Measurements from ENCODE around the gene IPO13.

Gene IPO13

GRCh38 chr1:43997295-43997999, 50.7 kb downstream of the IPO13 start:
- H3K27ac Mint-ChIP-seq = no peak overlapping the region
- H3K9me3 Mint-ChIP-seq = no peaks in the 10 kb centered on the region
- no peak overlapping the region for H3K4me3 Mint-ChIP-seq
- H3K36me3 Mint-ChIP-seq (ENCODE audit: low read depth) = no peaks in the 10 kb centered on the region
- H3K4me1 Mint-ChIP-seq (ENCODE audit: low read depth) = peaks cover 6% of the 10 kb centered on the region
- intact Hi-C loops (cut with micrococcal nuclease) = no loop called here
- peaks cover 5% of the 10 kb centered on the region for H3K27me3 Mint-ChIP-seq

DNA sequence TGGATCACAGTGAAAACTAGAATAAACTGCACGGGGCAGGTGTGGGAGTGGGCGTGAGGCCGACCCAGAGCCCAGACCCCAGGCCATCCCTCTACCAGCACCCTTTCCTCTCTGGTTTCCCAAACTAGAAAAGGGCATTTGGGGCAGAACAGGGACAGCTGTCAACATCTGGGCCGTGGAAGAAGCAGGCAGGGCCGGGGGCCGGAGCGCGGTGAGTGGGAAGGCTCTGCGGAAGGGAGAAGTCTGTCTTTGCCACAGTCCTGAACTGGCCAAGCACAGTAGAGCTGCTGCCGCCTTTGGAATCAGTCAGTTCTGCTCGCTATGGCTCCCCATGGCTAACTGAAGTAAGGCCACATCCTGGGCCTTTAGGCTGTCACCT, 51.2 kb downstream of the IPO13 start:
- no peaks in the 10 kb centered on the region for H3K36me3 Mint-ChIP-seq (ENCODE audit: low read depth)
- H3K4me1 Mint-ChIP-seq (ENCODE audit: low read depth) = peaks cover under 1% of the 10 kb centered on the region
- H3K9me3 Mint-ChIP-seq = no peaks in the 10 kb centered on the region
- intact Hi-C loops (cut with micrococcal nuclease) = no loop called here
- H3K27ac Mint-ChIP-seq = no peak overlapping the region
- peaks cover 1% of the 10 kb centered on the region for H3K27me3 Mint-ChIP-seq
- no peak overlapping the region for H3K4me3 Mint-ChIP-seq

DNA sequence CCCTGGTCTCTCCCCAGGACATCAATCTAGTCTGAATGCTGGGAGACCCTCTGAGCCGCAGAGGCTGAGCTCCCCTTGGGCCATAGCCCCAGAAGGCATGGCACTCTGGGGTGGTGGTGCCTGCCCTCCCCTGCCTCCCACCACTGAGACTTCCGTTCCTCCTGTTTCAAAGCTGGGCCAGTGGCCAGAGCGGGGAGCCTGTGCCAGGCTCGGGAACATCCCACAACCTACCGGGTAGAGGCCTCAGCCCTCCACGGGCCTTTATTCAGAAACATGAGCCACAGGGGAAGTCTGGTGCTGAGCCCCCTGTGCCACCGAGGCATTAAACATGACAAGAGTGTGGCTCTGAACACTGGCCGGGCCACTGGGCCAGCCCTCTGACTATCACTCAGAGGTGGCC, 52.7 kb downstream of the IPO13 start:
- Mint-ChIP-seq H3K9me3 (no peaks in the 10 kb centered on the region), H3K4me1 (ENCODE audit: low read depth) (no peaks in the 10 kb centered on the region), H3K4me3 (no peak overlapping the region), H3K36me3 (ENCODE audit: low read depth) (no peaks in the 10 kb centered on the region), H3K27ac (no peak overlapping the region), H3K27me3 (peaks cover 1% of the 10 kb centered on the region)
- intact Hi-C loops (cut with micrococcal nuclease) = no loop called here

DNA sequence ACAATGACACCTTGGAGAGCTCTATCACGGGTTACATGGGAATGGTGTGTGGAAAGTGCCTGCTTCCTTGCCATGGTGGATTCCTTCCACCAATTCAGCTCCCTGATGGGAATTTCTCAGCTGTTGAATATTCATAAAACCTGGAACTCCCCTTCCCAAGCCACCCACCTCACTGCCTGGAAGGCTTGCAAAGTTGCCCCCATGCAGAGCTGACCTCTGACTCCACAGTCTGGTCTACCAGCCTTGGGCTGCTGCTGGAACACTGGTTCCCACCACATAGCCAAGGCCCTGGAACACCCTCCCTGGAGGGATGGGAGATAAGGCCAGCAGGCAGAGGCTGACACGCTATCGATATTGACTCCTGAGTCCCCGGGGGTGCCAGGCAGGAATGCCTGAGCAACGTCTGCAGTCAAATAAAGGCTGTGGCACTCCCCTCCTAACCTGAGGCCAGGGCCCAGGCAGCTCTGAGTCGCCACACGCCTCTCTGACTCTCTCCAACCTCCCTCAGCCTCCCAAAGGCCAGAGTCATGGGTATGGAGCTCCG, 53.4 kb downstream of the IPO13 start:
- no peaks in the 10 kb centered on the region for H3K36me3 Mint-ChIP-seq (ENCODE audit: low read depth)
- no peak overlapping the region for H3K27ac Mint-ChIP-seq

GRCh38 chr1:44002165-44002564, 55.4 kb downstream of the IPO13 start:
- Mint-ChIP-seq H3K9me3 (no peaks in the 10 kb centered on the region), H3K27me3 (peaks cover 3% of the 10 kb centered on the region), H3K27ac (no peak overlapping the region), H3K4me1 (ENCODE audit: low read depth) (no peaks in the 10 kb centered on the region), H3K36me3 (ENCODE audit: low read depth) (no peaks in the 10 kb centered on the region), H3K4me3 (no peak overlapping the region)
- intact Hi-C loops (cut with micrococcal nuclease) = no loop called here

More for the DNA sequence above, 53.4 kb downstream of the IPO13 start:
- H3K9me3 Mint-ChIP-seq = no peaks in the 10 kb centered on the region
- intact Hi-C loops (cut with micrococcal nuclease) = no loop called here
- peaks cover 1% of the 10 kb centered on the region for H3K27me3 Mint-ChIP-seq
- H3K4me1 Mint-ChIP-seq (ENCODE audit: low read depth) = no peaks in the 10 kb centered on the region
- H3K4me3 Mint-ChIP-seq = no peak overlapping the region

DNA sequence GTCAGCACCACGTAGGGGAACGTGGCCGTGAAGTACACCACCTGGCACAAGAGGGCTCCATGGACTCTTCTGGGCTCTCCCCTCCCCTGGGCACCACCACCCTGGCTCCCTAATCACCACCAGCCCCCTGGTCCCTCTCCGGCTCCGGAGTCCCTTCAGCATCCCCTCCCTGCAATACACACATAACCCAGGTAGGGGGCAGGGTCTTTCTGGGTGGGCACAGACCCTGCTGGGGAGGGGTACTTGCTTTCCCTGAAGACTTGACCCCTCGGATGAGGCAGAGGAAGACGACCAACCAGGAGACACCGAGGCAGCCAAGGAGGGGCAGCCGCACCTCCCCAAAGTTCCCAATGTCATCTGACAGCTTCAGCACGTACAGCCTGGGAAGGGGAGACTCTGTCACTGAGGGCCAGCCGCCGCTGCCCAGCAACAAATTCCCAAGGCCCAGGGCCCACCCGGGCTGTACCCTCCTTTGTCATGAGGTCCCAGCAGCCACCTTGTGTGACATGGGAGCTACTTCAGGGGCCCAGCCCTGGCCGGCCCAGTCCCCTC, 55.9 kb downstream of the IPO13 start:
- no peaks in the 10 kb centered on the region for H3K4me1 Mint-ChIP-seq (ENCODE audit: low read depth)
- H3K9me3 Mint-ChIP-seq = no peaks in the 10 kb centered on the region
- H3K4me3 Mint-ChIP-seq = no peak overlapping the region
- no peak overlapping the region for H3K27ac Mint-ChIP-seq
- H3K27me3 Mint-ChIP-seq = peaks cover 2% of the 10 kb centered on the region
- H3K36me3 Mint-ChIP-seq (ENCODE audit: low read depth) = no peaks in the 10 kb centered on the region
- intact Hi-C loops (cut with micrococcal nuclease) = no loop called here

- Mint-ChIP-seq H3K4me3 (no peak overlapping the region), H3K9me3 (no peaks in the 10 kb centered on the region)
- intact Hi-C loops (cut with micrococcal nuclease) = no loop called here
Measured at GRCh38 chr1:44008259-44008658, 61.5 kb downstream of the IPO13 start.

GRCh38 chr1:44010935-44011471, 64.3 kb downstream of the IPO13 start:
- intact Hi-C loops (cut with micrococcal nuclease) = no loop called here
- H3K27ac Mint-ChIP-seq = no peak overlapping the region
- no peaks in the 10 kb centered on the region for H3K4me1 Mint-ChIP-seq (ENCODE audit: low read depth)
- no peak overlapping the region for H3K4me3 Mint-ChIP-seq
- H3K9me3 Mint-ChIP-seq = no peaks in the 10 kb centered on the region
- no peaks in the 10 kb centered on the region for H3K36me3 Mint-ChIP-seq (ENCODE audit: low read depth)
- peaks cover 8% of the 10 kb centered on the region for H3K27me3 Mint-ChIP-seq

More at GRCh38 chr1:44008259-44008658, 61.5 kb downstream of the IPO13 start:
- Mint-ChIP-seq H3K27ac (no peak overlapping the region), H3K27me3 (peaks cover 4% of the 10 kb centered on the region), H3K36me3 (ENCODE audit: low read depth) (no peaks in the 10 kb centered on the region), H3K4me1 (ENCODE audit: low read depth) (no peaks in the 10 kb centered on the region)

DNA sequence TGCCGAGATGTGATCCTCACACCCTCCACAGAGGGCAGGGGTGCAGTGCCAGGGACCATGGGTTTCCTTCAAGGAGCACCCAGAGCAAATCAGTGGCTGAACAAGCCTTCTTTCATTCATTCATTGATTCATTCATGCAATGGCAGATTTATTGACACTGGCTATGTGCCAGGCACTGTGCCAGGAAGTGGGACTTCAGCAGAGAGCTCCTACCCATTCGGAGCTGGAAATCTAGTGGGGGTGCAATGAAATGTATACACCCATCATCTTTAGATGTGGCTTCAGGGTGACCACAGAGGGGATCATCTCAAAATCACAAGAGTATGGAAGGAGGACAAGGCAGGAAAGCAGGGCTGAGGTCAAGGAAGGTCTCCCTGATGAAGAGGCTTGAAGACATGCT, 65.7 kb downstream of the IPO13 start:
- H3K27me3 Mint-ChIP-seq = peaks cover 7% of the 10 kb centered on the region
- no peaks in the 10 kb centered on the region for H3K36me3 Mint-ChIP-seq (ENCODE audit: low read depth)
- no peak overlapping the region for H3K4me3 Mint-ChIP-seq
- intact Hi-C loops (cut with micrococcal nuclease) = no loop called here
- H3K9me3 Mint-ChIP-seq = no peaks in the 10 kb centered on the region
- H3K4me1 Mint-ChIP-seq (ENCODE audit: low read depth) = no peaks in the 10 kb centered on the region
- H3K27ac Mint-ChIP-seq = no peak overlapping the region

DNA sequence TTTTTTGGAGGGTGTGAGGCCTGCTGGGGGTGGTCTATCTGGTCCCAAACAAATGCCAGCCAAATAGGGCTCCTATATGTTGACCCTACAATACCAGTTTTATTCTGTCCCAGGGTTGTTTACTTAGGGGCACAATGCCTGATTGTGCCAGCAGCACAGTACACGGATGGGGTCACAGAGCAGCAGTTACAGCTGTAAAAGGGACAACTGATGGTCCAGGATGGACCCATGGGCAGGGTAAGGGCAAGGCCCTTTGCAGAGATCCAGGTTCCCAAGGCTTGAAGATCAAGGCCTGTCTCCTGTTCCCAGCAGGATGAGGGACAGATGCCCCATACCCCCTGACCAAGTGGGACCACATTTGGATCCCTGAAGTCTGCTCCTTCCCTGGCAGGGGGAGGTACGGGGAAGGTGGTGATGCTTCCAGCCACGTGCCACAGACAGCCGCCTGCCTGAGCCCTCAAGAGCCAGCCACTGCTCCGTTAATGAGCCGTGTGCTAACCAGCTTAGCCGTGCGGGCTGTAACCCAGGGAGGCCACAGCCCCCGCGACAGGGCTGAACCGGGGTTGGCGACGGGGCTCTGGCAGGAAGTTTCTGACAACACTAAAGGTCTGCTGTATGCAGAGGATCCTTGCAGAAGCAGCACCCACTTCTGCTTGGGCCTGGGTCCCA, 66.3 kb downstream of the IPO13 start:
- H3K4me1 Mint-ChIP-seq (ENCODE audit: low read depth) = no peaks in the 10 kb centered on the region
- no peak overlapping the region for H3K27ac Mint-ChIP-seq
- no peaks in the 10 kb centered on the region for H3K36me3 Mint-ChIP-seq (ENCODE audit: low read depth)
- H3K9me3 Mint-ChIP-seq = no peaks in the 10 kb centered on the region
- intact Hi-C loops (cut with micrococcal nuclease) = no loop called here
- H3K27me3 Mint-ChIP-seq = peaks cover 7% of the 10 kb centered on the region
- H3K4me3 Mint-ChIP-seq = no peak overlapping the region

- no peak overlapping the region for H3K4me3 Mint-ChIP-seq
- intact Hi-C loops (cut with micrococcal nuclease) = no loop called here
- peaks cover 7% of the 10 kb centered on the region for H3K27me3 Mint-ChIP-seq
- H3K4me1 Mint-ChIP-seq (ENCODE audit: low read depth) = no peaks in the 10 kb centered on the region
- H3K27ac Mint-ChIP-seq = no peak overlapping the region
- no peaks in the 10 kb centered on the region for H3K9me3 Mint-ChIP-seq
- no peaks in the 10 kb centered on the region for H3K36me3 Mint-ChIP-seq (ENCODE audit: low read depth)
Measured at GRCh38 chr1:44013949-44014348, 67.2 kb downstream of the IPO13 start.

DNA sequence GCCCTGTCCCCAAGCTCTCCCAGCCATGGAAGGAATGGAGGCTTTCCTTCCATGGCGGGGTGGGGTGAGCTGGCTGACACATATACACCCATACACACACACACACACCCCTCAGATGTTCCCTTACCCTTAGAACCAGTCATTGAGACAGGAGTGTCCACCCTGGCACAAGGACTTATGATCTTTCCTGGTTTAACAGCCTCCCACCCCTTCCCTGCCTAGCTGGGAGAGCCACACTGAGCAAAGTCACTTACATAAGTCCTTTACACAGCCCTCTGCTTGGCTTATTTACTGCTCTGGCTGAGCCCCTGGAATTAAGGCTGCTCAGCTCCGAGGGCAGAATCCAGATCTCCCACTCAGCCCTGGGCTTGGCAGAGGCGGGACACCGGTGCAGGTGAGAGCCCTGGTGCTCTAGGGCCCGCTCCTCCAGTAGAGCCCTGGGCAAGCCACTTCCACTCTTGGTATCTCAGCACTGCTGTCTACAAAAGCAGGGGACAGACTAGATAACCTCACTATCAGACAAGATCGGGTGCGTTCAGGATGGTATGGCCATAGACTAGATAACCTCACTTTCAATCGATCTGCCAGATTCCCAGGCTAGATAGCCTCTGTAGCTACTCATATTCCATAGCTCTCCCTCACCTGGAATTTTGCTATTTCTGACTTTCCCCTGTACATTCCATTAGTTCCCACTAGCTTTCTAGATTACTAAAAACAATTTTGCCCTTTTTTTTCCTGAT, 67.8 kb downstream of the IPO13 start:
- H3K27me3 Mint-ChIP-seq = peaks cover 7% of the 10 kb centered on the region

DNA sequence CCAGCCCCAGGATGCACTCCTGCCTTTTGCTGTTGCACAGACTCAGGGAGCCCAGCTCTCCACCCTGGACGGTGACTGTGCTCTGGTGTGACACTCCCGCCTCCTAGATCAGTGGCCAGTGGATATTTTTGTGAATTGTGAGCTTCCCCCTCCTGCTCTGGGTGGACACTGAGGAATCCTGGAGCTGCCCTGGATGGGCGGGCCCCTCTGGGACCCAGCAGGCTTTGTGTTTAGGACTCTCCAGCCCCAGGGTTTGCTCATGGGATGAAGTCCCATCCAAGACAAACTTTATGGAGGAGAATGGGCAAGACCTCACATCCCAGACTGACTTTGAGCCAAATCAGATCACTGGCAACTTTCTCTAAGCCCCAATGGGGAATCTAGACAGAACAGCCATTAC, 68.5 kb downstream of the IPO13 start:
- Mint-ChIP-seq H3K4me3 (no peak overlapping the region), H3K27me3 (peaks cover 7% of the 10 kb centered on the region), H3K9me3 (no peaks in the 10 kb centered on the region), H3K4me1 (ENCODE audit: low read depth) (no peaks in the 10 kb centered on the region), H3K27ac (no peak overlapping the region), H3K36me3 (ENCODE audit: low read depth) (no peaks in the 10 kb centered on the region)
- intact Hi-C loops (cut with micrococcal nuclease) = no loop called here

More for the DNA sequence above, 67.8 kb downstream of the IPO13 start:
- Mint-ChIP-seq H3K4me1 (ENCODE audit: low read depth) (no peaks in the 10 kb centered on the region), H3K4me3 (no peak overlapping the region), H3K9me3 (no peaks in the 10 kb centered on the region), H3K27ac (no peak overlapping the region), H3K36me3 (ENCODE audit: low read depth) (no peaks in the 10 kb centered on the region)
- intact Hi-C loops (cut with micrococcal nuclease) = no loop called here

Data from dendritic cell treated with granulocyte-macrophage colony-stimulating factor and Interleukin-4, amounts not matched to agents 40 ng/mL and 50 ng/mL, for 4 days (primary cell).